ENCODE results near the gene RNF180.

DNA sequence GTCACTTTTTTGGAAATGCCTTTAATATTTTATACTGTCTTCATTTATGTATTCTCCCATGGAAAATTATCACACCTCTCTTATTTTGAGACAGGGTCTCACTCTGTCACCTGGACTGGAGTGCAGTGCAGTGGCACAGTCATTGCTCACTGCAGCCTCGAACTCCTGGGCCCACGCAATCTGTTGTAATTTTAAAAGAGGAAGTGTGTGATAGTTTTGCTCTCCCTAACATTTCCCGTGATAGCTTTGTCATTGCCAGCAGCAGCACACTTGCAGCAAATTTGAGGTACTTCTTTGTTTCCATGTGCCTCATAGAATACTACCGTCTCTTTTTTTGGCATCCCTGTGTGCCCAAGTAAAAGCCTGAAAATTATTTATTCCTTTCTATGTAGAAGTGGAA lies 103.5 kb downstream of the RNF180 start:
- TF ChIP-seq, protein P1, sequence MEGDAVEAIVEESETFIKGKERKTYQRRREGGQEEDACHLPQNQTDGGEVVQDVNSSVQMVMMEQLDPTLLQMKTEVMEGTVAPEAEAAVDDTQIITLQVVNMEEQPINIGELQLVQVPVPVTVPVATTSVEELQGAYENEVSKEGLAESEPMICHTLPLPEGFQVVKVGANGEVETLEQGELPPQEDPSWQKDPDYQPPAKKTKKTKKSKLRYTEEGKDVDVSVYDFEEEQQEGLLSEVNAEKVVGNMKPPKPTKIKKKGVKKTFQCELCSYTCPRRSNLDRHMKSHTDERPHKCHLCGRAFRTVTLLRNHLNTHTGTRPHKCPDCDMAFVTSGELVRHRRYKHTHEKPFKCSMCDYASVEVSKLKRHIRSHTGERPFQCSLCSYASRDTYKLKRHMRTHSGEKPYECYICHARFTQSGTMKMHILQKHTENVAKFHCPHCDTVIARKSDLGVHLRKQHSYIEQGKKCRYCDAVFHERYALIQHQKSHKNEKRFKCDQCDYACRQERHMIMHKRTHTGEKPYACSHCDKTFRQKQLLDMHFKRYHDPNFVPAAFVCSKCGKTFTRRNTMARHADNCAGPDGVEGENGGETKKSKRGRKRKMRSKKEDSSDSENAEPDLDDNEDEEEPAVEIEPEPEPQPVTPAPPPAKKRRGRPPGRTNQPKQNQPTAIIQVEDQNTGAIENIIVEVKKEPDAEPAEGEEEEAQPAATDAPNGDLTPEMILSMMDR (IDR thresholded peaks at IDR 0.05; ENCODE audit: low read depth, low read length, missing input control) = no peak
- TF ChIP-seq, protein P2, sequence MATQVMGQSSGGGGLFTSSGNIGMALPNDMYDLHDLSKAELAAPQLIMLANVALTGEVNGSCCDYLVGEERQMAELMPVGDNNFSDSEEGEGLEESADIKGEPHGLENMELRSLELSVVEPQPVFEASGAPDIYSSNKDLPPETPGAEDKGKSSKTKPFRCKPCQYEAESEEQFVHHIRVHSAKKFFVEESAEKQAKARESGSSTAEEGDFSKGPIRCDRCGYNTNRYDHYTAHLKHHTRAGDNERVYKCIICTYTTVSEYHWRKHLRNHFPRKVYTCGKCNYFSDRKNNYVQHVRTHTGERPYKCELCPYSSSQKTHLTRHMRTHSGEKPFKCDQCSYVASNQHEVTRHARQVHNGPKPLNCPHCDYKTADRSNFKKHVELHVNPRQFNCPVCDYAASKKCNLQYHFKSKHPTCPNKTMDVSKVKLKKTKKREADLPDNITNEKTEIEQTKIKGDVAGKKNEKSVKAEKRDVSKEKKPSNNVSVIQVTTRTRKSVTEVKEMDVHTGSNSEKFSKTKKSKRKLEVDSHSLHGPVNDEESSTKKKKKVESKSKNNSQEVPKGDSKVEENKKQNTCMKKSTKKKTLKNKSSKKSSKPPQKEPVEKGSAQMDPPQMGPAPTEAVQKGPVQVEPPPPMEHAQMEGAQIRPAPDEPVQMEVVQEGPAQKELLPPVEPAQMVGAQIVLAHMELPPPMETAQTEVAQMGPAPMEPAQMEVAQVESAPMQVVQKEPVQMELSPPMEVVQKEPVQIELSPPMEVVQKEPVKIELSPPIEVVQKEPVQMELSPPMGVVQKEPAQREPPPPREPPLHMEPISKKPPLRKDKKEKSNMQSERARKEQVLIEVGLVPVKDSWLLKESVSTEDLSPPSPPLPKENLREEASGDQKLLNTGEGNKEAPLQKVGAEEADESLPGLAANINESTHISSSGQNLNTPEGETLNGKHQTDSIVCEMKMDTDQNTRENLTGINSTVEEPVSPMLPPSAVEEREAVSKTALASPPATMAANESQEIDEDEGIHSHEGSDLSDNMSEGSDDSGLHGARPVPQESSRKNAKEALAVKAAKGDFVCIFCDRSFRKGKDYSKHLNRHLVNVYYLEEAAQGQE (IDR thresholded peaks at IDR 0.05) = no peak
- no peak for TF ChIP-seq RAD21 (IDR thresholded peaks at IDR 0.05)
- TF ChIP-seq GABPA (IDR thresholded peaks at IDR 0.05 in 1 of 2, conservative IDR thresholded peaks at IDR 0.05 in 1 of 2) = no peak
- TF ChIP-seq SP1 (IDR thresholded peaks at IDR 0.05) = no peak
- no peak for TF ChIP-seq YY1 (IDR thresholded peaks at IDR 0.05)
- TF ChIP-seq FOXA1 (IDR thresholded peaks at IDR 0.05) = no peak
- no peak for TF ChIP-seq TAF1 (conservative IDR thresholded peaks at IDR 0.05)
- TF ChIP-seq JUND (IDR thresholded peaks at IDR 0.05) = no peak
- TF ChIP-seq, protein P3, sequence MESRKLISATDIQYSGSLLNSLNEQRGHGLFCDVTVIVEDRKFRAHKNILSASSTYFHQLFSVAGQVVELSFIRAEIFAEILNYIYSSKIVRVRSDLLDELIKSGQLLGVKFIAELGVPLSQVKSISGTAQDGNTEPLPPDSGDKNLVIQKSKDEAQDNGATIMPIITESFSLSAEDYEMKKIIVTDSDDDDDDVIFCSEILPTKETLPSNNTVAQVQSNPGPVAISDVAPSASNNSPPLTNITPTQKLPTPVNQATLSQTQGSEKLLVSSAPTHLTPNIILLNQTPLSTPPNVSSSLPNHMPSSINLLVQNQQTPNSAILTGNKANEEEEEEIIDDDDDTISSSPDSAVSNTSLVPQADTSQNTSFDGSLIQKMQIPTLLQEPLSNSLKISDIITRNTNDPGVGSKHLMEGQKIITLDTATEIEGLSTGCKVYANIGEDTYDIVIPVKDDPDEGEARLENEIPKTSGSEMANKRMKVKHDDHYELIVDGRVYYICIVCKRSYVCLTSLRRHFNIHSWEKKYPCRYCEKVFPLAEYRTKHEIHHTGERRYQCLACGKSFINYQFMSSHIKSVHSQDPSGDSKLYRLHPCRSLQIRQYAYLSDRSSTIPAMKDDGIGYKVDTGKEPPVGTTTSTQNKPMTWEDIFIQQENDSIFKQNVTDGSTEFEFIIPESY (IDR thresholded peaks at IDR 0.05) = no peak
- TF ChIP-seq EGR1 (IDR thresholded peaks at IDR 0.05; ENCODE audit: low read depth in 2 of 2) = no peak
- TF ChIP-seq NR2F2 (IDR thresholded peaks at IDR 0.05) = no peak

Data from liver (tissue), 3 donors.